Large intestine (tissue), 3 donors: ENCODE measurements around the gene EML1. TPM values are rescaled to one million over a fixed set of nuclear protein-coding genes. Genes with fewer than 3 reads are reported as not detected.

ENCODE experiments used
- DNase-seq, 2 donors: peaks; one replicate each; pipeline versions ENCODE4 v3.0.0 to v3.0.0-alpha.2; 2013
- H3K27ac ChIP-seq: one replicate; pipeline ENCODE4 v1.5.1; 2013; ENCODE audit warnings: low read length
- H3K27me3 ChIP-seq: 2 replicates; pipeline ENCODE4 v1.6.1; 2013; ENCODE audit warnings: low read length; ENCODE audit not compliant: control insufficient read depth, insufficient read depth
- H3K36me3 ChIP-seq: 2 replicates; pipeline ENCODE4 v1.6.1; 2013; ENCODE audit warnings: low read length; ENCODE audit not compliant: control insufficient read depth, insufficient read depth
- H3K4me1 ChIP-seq: one replicate; pipeline ENCODE4 v1.6.1; 2013; ENCODE audit warnings: low read length; ENCODE audit not compliant: control insufficient read depth, insufficient read depth
- H3K4me3 ChIP-seq: one replicate; pipeline ENCODE4 v1.5.1; 2013; ENCODE audit warnings: low read length
- H3K9me3 ChIP-seq: one replicate; pipeline ENCODE4 v1.6.1; 2013; ENCODE audit warnings: mild to moderate bottlenecking, low read depth, low read length, moderate library complexity; ENCODE audit not compliant: control insufficient read depth
- WGBS: methylation state at CpG from one replicate; pipeline ENCODE4 v1.1.5; 2013; ENCODE audit warnings: low lambda C conversion rate; ENCODE audit not compliant: insufficient coverage; 5-methylcytosine and 5-hydroxymethylcytosine counted together
- polyA plus RNA-seq: library from polyadenylated mRNA; unstranded; fragments of 120-200 nt; gene quantifications from one replicate; pipeline ENCODE4 v1.2.1, GENCODE V29; 2013

Gene EML1
- polyA plus RNA-seq, 1 donor: 22.0 TPM

DNA sequence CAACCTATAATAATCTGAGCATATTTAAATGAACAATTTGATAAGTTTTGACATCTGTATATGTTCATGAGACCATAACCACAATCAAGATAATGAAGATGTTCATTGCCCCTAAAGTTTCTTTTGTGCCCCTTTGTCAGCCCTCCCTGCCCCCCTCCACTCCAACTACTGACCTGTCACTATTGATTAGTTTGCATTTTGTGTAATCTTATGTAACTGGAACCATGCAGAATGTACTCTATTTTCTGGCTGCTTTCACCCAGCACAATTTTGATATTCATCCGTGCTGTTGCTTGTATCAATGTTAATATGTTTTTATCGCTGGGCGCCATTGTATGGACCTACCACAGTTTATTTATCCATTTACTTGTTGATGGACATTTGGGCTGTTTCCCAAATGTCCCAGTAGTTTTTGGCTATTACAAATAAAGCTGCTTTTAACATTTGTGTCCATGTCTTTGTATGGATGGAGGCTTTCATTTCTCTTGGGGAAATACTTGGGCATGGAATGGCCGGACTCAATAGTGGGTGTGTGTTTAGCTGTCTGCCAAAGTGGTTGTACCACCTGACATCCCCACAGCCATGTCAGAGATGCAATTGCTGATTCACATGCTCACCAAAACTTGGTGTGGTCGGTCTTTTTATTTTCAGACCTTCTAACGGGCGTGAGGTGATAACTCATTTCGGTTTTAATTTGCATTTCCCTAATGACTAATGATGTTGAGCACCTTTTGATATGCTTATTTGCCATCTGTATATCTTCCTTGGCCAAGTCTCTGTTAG, 38.9 kb downstream of the EML1 start:
- Histone ChIP-seq H3K27me3 (no peaks in the 10 kb centered on the region), H3K9me3 (no peaks in the 10 kb centered on the region)
- no peak for DNase-seq

DNA sequence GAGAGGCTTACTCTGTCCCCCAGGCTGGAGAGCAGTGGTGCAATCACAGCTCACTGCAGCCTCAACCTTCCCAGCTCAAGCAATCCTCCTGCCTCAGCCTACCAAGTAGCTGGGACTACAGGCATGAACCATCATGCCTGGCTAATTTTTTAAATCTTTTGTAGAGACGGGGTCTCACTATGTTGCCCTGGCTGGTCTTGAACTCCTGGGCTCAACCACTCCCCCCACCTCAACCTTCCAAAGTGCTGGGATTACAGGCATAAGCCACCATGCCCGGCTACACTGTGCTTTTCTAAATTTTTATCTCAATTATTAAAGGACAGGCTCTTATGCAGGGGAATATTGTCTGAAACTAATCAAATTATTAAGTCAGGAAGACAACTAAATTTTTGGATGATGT, 44.6 kb downstream of the EML1 start:
- H3K27ac ChIP-seq: no peak overlapping the region
- no peaks in the 10 kb centered on the region for H3K27me3 ChIP-seq
- no peaks in the 10 kb centered on the region for H3K9me3 ChIP-seq
- WGBS: no CpG with 5 or more reads among the region's 2 CpGs
- no peaks in the 10 kb centered on the region for H3K4me1 ChIP-seq
- DNase-seq: no peak
- no peaks in the 10 kb centered on the region for H3K36me3 ChIP-seq
- no peak overlapping the region for H3K4me3 ChIP-seq

More for the DNA sequence above, 38.9 kb downstream of the EML1 start:
- Histone ChIP-seq H3K4me1 (no peaks in the 10 kb centered on the region), H3K27ac (no peak overlapping the region), H3K4me3 (no peak overlapping the region), H3K36me3 (no peaks in the 10 kb centered on the region)
- 83% methylated on average over 1 of the region's 8 CpGs for WGBS

DNA sequence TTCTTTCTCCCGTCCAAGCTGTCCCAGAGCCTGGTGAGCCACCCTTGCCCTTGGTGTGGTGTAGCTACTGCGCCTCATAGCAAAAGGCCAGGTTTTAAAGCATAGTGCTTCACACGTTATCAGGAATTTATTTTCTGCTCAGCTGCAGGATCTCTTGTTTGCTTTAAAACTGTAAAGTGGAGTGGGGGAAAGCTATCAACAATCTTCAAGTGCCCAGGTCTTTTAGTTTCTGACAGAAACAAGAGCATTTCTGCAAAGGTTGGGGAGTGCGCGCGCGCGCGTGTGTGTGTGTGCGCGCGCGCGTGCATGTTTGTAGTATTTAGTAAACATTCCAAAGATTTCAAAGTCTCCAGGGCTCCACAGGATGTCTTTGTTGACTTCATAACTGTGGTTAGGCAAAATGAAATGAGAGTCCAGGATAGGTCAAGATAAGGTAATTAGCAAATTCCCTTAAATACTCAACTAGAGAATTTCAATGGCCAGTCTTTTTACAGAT, 45.5 kb downstream of the EML1 start:
- no peak overlapping the region for H3K4me3 ChIP-seq
- peak in 1 of 2 donors; percentile 32 for DNase-seq
- WGBS: no CpG with 5 or more reads among the region's 14 CpGs
- H3K27me3 ChIP-seq: no peaks in the 10 kb centered on the region
- no peaks in the 10 kb centered on the region for H3K4me1 ChIP-seq
- no peaks in the 10 kb centered on the region for H3K9me3 ChIP-seq
- H3K27ac ChIP-seq: no peak overlapping the region
- H3K36me3 ChIP-seq: no peaks in the 10 kb centered on the region

DNA sequence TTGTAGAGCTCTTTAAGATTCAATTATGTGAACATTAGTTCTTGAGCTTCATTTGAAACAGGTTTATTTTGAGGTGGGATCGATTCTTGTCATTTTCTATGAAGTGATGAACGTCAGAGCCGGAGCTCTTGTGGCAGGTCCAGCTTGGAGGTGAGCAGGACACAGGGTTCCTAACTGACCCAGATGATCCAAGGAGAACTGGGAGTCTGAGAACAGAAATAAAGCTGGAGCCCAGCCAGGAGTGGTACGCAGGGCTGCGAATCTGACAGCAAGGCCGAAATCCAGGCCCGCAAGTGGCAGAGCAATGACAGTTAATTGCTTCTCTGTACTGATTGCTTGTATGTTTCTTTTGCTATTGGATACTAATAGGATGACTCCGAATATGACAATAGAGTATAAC, 46.5 kb downstream of the EML1 start:
- Histone ChIP-seq H3K9me3 (no peaks in the 10 kb centered on the region), H3K27ac (no peak overlapping the region), H3K4me1 (no peaks in the 10 kb centered on the region), H3K4me3 (no peak overlapping the region), H3K36me3 (no peaks in the 10 kb centered on the region), H3K27me3 (no peaks in the 10 kb centered on the region)
- 100% methylated on average over 2 of the region's 8 CpGs for WGBS
- DNase-seq: no peak

DNA sequence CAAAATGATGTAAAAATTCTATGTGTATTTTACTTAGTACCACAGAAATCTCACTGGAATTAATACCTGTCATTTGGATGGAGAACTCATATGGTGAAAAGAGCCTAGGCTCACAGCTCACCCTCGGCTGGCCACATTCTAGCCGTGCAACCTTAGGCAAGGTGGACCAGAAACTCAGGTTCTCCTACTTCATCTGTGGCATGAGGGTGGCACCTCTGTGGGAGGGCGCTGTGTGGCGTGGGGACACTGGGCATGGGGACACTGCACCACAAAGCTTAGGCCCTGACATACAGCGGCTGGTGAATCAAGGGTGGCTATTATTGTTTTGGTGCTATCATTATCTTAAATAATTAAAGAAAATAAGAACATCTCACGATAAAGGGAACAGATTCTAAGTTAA, 47.1 kb downstream of the EML1 start:
- no peaks in the 10 kb centered on the region for H3K9me3 ChIP-seq
- H3K4me3 ChIP-seq: no peak overlapping the region
- H3K27me3 ChIP-seq: no peaks in the 10 kb centered on the region
- 100% methylated on average over 1 of the region's 6 CpGs for WGBS
- H3K36me3 ChIP-seq: no peaks in the 10 kb centered on the region
- no peak for DNase-seq
- no peak overlapping the region for H3K27ac ChIP-seq
- H3K4me1 ChIP-seq: no peaks in the 10 kb centered on the region

DNA sequence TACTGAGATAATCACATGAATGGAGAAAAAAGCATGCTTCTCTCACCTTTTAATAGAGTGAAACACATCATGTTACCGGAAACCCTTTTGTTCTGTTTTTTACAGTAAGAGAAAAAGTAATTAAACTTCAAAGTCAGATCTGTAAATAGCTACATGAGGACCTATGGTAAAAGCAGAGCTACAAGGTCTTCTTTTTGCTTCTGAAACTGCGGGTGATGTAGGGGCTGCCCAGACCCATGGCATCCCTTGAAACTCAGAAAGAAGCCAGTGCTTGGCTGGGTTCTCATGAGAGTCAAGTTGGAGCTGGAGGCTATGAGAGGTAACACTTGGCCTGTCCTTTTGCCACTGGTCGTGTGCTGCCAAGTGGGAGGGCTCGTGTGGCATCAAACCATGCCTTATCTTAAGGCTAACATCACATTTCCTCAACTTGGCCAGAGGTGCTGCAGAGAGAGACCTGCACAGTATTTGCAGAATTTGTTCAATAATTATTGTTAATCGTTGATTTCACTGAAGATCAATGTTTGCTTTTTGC, 47.6 kb downstream of the EML1 start:
- DNase-seq: no peak
- H3K9me3 ChIP-seq: no peaks in the 10 kb centered on the region
- no peaks in the 10 kb centered on the region for H3K36me3 ChIP-seq
- WGBS: 83% methylated on average over 1 of the region's 5 CpGs
- H3K27ac ChIP-seq: no peak overlapping the region
- no peaks in the 10 kb centered on the region for H3K4me1 ChIP-seq
- H3K4me3 ChIP-seq: no peak overlapping the region
- H3K27me3 ChIP-seq: no peaks in the 10 kb centered on the region

DNA sequence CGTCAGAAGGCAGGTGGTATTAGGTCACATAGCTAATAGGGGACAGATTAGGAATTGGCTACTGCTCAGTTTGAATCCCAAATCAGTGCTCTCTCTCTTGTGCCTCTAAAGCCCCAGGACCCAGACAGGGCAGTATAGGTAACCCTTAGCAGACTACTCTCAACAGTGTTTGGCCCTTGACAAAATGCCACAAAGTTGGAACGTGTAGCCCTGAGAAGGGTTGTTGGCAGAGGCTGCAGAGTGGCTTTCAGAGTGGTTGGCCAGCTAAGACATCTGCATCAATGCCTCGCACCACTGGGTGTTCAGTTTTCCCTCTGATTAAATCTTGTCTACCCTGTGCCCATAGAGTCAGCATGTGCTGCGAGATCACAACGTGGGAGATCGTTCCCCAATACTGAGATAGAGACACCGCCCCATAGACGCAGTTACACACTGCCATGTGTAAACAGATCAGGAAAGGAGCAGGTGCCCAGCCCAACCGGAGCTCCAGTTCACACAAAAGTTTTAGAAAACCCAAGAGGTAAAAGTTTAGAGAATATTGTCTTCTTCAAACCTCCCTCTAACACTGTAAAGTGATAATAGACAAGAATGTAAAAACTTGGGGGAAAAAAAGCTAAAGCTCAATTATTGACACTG, 48.3 kb downstream of the EML1 start:
- no peak for DNase-seq
- Histone ChIP-seq H3K27me3 (no peaks in the 10 kb centered on the region), H3K9me3 (no peaks in the 10 kb centered on the region), H3K4me3 (no peak overlapping the region), H3K27ac (no peak overlapping the region), H3K4me1 (no peaks in the 10 kb centered on the region), H3K36me3 (no peaks in the 10 kb centered on the region)
- no CpG with 5 or more reads among the region's 9 CpGs for WGBS

DNA sequence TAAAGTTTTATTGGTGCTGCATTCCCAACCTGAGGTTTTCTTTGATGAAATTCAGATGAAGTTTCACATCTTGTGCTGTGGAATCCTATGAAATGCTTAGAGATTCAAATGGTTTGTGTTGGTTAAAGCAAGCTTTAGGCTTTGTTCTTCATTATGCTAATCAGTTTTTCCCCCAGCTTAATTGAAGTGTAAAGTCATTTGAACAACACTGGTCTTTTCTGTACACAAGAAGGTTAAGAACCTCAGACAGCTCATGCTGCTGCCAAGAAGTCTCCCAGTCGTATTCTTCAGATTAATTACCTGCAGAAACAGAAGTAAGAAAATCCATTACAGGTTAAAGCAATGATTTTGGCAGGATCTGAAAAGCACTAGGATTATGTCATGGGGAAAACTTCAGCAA, 48.9 kb downstream of the EML1 start:
- Histone ChIP-seq H3K27ac (no peak overlapping the region), H3K27me3 (no peaks in the 10 kb centered on the region), H3K4me1 (no peaks in the 10 kb centered on the region), H3K36me3 (no peaks in the 10 kb centered on the region), H3K4me3 (no peak overlapping the region), H3K9me3 (no peaks in the 10 kb centered on the region)
- DNase-seq: no peak
- WGBS: no CpG with 5 or more reads among the region's 1 CpG

DNA sequence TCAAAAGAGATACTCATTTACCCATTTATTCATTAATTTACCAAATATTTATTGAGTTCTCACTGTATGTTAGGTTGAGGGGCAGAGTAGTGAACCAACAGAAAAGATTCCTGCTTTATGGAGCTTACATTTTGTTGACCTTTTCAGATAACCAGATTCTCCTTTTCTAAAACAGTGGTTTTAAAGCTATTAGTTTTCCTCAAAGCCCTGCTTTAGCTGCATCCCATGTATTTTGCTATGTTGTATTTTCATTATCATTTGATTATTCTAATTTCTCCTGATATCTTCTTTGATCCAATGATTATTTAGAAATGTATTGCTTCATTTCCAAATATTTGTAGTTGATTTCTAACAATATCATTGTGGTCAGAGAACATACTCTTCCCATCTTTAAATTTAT, 53.6 kb downstream of the EML1 start:
- Histone ChIP-seq H3K4me1 (no peaks in the 10 kb centered on the region), H3K27me3 (no peaks in the 10 kb centered on the region), H3K36me3 (peaks cover 6% of the 10 kb centered on the region), H3K9me3 (peaks cover 5% of the 10 kb centered on the region), H3K27ac (no peak overlapping the region), H3K4me3 (no peak overlapping the region)
- no peak for DNase-seq

DNA sequence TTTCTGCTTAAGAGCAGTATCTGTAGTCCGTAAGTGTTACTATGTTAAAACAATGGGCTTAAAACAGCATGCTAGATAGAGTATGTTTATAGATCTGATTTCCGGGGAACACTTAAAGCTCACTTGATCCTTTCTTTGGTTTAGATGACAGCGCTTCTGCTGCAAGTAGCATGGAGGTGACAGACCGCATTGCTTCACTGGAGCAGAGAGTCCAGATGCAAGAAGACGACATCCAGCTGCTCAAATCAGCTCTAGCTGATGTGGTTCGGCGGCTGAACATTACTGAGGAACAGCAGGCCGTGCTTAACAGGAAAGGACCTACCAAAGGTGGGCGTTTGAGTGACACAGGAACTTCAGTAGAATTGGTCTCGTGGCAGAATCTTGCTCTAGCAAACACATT, 57.5 kb downstream of the EML1 start:
- Histone ChIP-seq H3K27ac (no peak overlapping the region), H3K4me1 (no peaks in the 10 kb centered on the region), H3K4me3 (no peak overlapping the region), H3K36me3 (peaks cover 12% of the 10 kb centered on the region), H3K27me3 (no peaks in the 10 kb centered on the region), H3K9me3 (peaks cover 5% of the 10 kb centered on the region)
- peak in 1 of 2 donors; percentile 9 for DNase-seq
- 100% methylated on average over 1 of the region's 10 CpGs for WGBS
